HEK293 (cell line): ENCODE data around the gene DCTN4.

Experiments used
- ATF2 ChIP-seq: fragments of 450-650 bp; formaldehyde crosslinking; IDR thresholded peaks from 2 replicates; pipeline ENCODE4 v1.5.1; 2016; ENCODE audit warnings: missing biosample characterization, missing genetic modification characterization, low read depth
- CTCF ChIP-seq: fragments of 450-650 bp; formaldehyde crosslinking; IDR thresholded peaks from 2 replicates; pipeline ENCODE4 v1.5.1; 2016; ENCODE audit warnings: missing biosample characterization, missing genetic modification characterization
- FEZF1 ChIP-seq: fragments of 450-650 bp; formaldehyde crosslinking; IDR thresholded peaks from 2 replicates; pipeline ENCODE4 v1.5.1; 2016; ENCODE audit warnings: missing biosample characterization, missing genetic modification characterization
- REPIN1 ChIP-seq: fragments of 450-650 bp; formaldehyde crosslinking; IDR thresholded peaks from 2 replicates; pipeline ENCODE4 v1.5.1; 2017; ENCODE audit warnings: missing biosample characterization, missing genetic modification characterization, low read depth
- REST ChIP-seq: fragments of 450-650 bp; formaldehyde crosslinking; IDR thresholded peaks from 2 replicates; pipeline ENCODE4 v1.5.1; 2016; ENCODE audit warnings: missing biosample characterization, missing genetic modification characterization
- ZNF157 ChIP-seq: fragments of 450-650 bp; formaldehyde crosslinking; IDR thresholded peaks from 2 replicates; pipeline ENCODE4 v1.5.1; 2016; ENCODE audit warnings: missing biosample characterization, missing genetic modification characterization
- ZNF184 ChIP-seq: fragments of 450-650 bp; IDR thresholded peaks from 2 replicates; pipeline ENCODE4 v1.5.1; 2018; ENCODE audit warnings: missing biosample characterization, mild to moderate bottlenecking, missing genetic modification characterization
- ZNF202 ChIP-seq: fragments of 450-650 bp; formaldehyde crosslinking; IDR thresholded peaks from 2 replicates; pipeline ENCODE4 v1.5.1; 2016; ENCODE audit warnings: missing biosample characterization, missing genetic modification characterization, borderline replicate concordance
- ZNF311 ChIP-seq: fragments of 450-650 bp; formaldehyde crosslinking; IDR thresholded peaks from 2 replicates; pipeline ENCODE4 v1.5.1; 2017; ENCODE audit warnings: missing biosample characterization, missing genetic modification characterization, borderline replicate concordance
- ZNF362 ChIP-seq: fragments of 450-650 bp; formaldehyde crosslinking; IDR thresholded peaks from 2 replicates; pipeline ENCODE4 v1.5.1; 2016; ENCODE audit warnings: missing biosample characterization, missing genetic modification characterization
- ZNF449 ChIP-seq: fragments of 450-650 bp; formaldehyde crosslinking; IDR thresholded peaks from 2 replicates; pipeline ENCODE4 v1.5.1; 2017; ENCODE audit warnings: missing biosample characterization, mild to moderate bottlenecking, missing genetic modification characterization, moderate library complexity
- ZNF501 ChIP-seq: fragments of 450-650 bp; formaldehyde crosslinking; IDR thresholded peaks from 2 replicates; pipeline ENCODE4 v1.5.1; 2016; ENCODE audit warnings: missing biosample characterization, missing genetic modification characterization

- no peak for TF ChIP-seq CTCF (tag by site-specific recombination)
- TF ChIP-seq ZNF449 (tag by site-specific recombination) = no peak
- no peak for TF ChIP-seq ATF2 (tag by site-specific recombination)
- no peak for TF ChIP-seq REPIN1 (tag by site-specific recombination)
- no peak for TF ChIP-seq ZNF202 (tag by site-specific recombination)
- no peak for TF ChIP-seq REST (tag by site-specific recombination)
- no peak for TF ChIP-seq ZNF362 (tag by site-specific recombination)
- TF ChIP-seq ZNF184 = no peak
- no peak for TF ChIP-seq FEZF1 (tag by site-specific recombination)
- TF ChIP-seq ZNF157 (tag by site-specific recombination) = no peak
- TF ChIP-seq ZNF311 (tag by site-specific recombination) = no peak
- no peak for TF ChIP-seq ZNF501 (tag by site-specific recombination)
Measured at GRCh38 chr5:150789450-150789849, 30.6 kb upstream of the DCTN4 start.
